ENCODE measurements around the gene SLC7A4.

SLC7A4 gene

GRCh38 chr22:20996598-20997535 is 35.5 kb downstream of the SLC7A4 start:
- DNase-seq = no peak

GRCh38 chr22:20996031-20996410 is 36.3 kb downstream of the SLC7A4 start:
- DNase-seq = no peak

- DNase-seq = no peak
Observed at GRCh38 chr22:20995329-20996030, 36.9 kb downstream of the SLC7A4 start.

- no peak for DNase-seq
Observed at GRCh38 chr22:20994902-20995241, 37.5 kb downstream of the SLC7A4 start.

GRCh38 chr22:20994128-20994901 is 38.0 kb downstream of the SLC7A4 start:
- no peak for DNase-seq

- no peak for DNase-seq
Observed at GRCh38 chr22:20993304-20994127, 38.8 kb downstream of the SLC7A4 start.

GRCh38 chr22:20992456-20993303 is 39.7 kb downstream of the SLC7A4 start:
- no peak for DNase-seq

GRCh38 chr22:20992056-20992442 is 40.3 kb downstream of the SLC7A4 start:
- no peak for DNase-seq

GRCh38 chr22:20991252-20992055 is 40.9 kb downstream of the SLC7A4 start:
- no peak for DNase-seq

- DNase-seq = no peak
Observed at GRCh38 chr22:20990184-20991180, 41.9 kb downstream of the SLC7A4 start.

GRCh38 chr22:20989323-20990138 is 42.8 kb downstream of the SLC7A4 start:
- DNase-seq = no peak

- DNase-seq = no peak
Observed at GRCh38 chr22:20988573-20989322, 43.6 kb downstream of the SLC7A4 start.

GRCh38 chr22:20987375-20987774 is 45.0 kb downstream of the SLC7A4 start:
- DNase-seq = no peak

- no peak for DNase-seq
Observed at GRCh38 chr22:20986365-20986764, 46.0 kb downstream of the SLC7A4 start.

GRCh38 chr22:20985720-20986119 is 46.6 kb downstream of the SLC7A4 start:
- no peak for DNase-seq

- DNase-seq = no peak
Observed at GRCh38 chr22:20983081-20983771, 49.1 kb downstream of the SLC7A4 start.

GRCh38 chr22:20982563-20982882 is 49.8 kb downstream of the SLC7A4 start:
- no peak for DNase-seq

All from stimulated activated naive CD4-positive, alpha-beta T cell (primary cell).